CD4-positive, alpha-beta T cell treated with Interleukin-4 for 4 hours (primary cell): ENCODE measurements around the gene NT5C3B.
"Not testable (repeated sequence)": the region's sequence is repeated elsewhere in the genome, so short reads cannot be mapped to it uniquely, and the experiment has no call there.

ENCODE experiments used
- DNase-seq: peaks from one replicate; pipeline ENCODE4 v3.0.0-alpha.2; 2020

NT5C3B gene

GRCh38 chr17:41837761-41838538, 1.9 kb upstream of the NT5C3B start, which contains the start of gene KLHL10:
KLHL10 (plus strand) TSS chr17:41837825; CDS start chr17:41837933, 108 bp downstream.
- DNase-seq, result no peak

GRCh38 chr17:41836550-41837196, 641 bp upstream of the NT5C3B start:
- no peak for DNase-seq

- no peak for DNase-seq
Measured at GRCh38 chr17:41835214-41835799, 725 bp downstream of the NT5C3B start.

GRCh38 chr17:41829961-41830360, 6.1 kb downstream of the NT5C3B start:
- not testable (repeated sequence) for DNase-seq

- DNase-seq, result no peak
Measured at GRCh38 chr17:41825175-41825845, 10.7 kb downstream of the NT5C3B start.

- DNase-seq, result no peak
Measured at GRCh38 chr17:41824086-41824485, 11.9 kb downstream of the NT5C3B start.

- no peak for DNase-seq
Measured at GRCh38 chr17:41823580-41823979, 12.5 kb downstream of the NT5C3B start.

GRCh38 chr17:41823141-41823524, 12.9 kb downstream of the NT5C3B start:
- DNase-seq, result no peak

- no peak for DNase-seq
Measured at GRCh38 chr17:41822216-41823140, 13.6 kb downstream of the NT5C3B start.

- no peak for DNase-seq
Measured at GRCh38 chr17:41821776-41822175, 14.3 kb downstream of the NT5C3B start.

GRCh38 chr17:41818024-41818423, 18.0 kb downstream of the NT5C3B start:
- no peak for DNase-seq

- DNase-seq, result no peak
Measured at GRCh38 chr17:41816637-41817320, 19.3 kb downstream of the NT5C3B start.

GRCh38 chr17:41814195-41814594, 21.8 kb downstream of the NT5C3B start:
- DNase-seq, result no peak

- no peak for DNase-seq
Measured at GRCh38 chr17:41813699-41814124, 22.3 kb downstream of the NT5C3B start.

- no peak for DNase-seq
Measured at GRCh38 chr17:41813152-41813680, 22.8 kb downstream of the NT5C3B start.

GRCh38 chr17:41812381-41813151, 23.5 kb downstream of the NT5C3B start, which contains the start of gene FKBP10:
FKBP10 (plus strand) TSS chr17:41813004; CDS start chr17:41813035, 31 bp downstream.
- peak; percentile 29 for DNase-seq

GRCh38 chr17:41811549-41812380, 24.3 kb downstream of the NT5C3B start, which contains the start of gene P3H4:
P3H4 (minus strand) TSS chr17:41811949; CDS start chr17:41811915, 34 bp downstream.
- DNase-seq, result peak; percentile 66

- DNase-seq, result no peak
Measured at GRCh38 chr17:41810659-41811548, 25.1 kb downstream of the NT5C3B start.
